Measurements from ENCODE around the gene UPF3B. TPM values are rescaled to one million over a fixed set of nuclear protein-coding genes. Genes with fewer than 3 reads are reported as not detected.

Gene UPF3B
- total and polyA plus RNA-seq, 11 donors: 0.71 to 7.9 (median 2.9) TPM

- TF ChIP-seq CTCF (IDR thresholded peaks at IDR 0.05) (no peak), POLR2A (IDR thresholded peaks at IDR 0.05) (no peak)
- Histone ChIP-seq H3K27me3 (no peaks in the 10 kb centered on the region), H3K4me1 (peaks cover 0 to 5% (median 0%) of the 10 kb centered on the region in 12 donors), H3K4me3 (no peak overlapping the region), H3K27ac (no peak overlapping the region), H3K36me3 (no peaks in the 10 kb centered on the region), H3K9me3 (no peaks in the 10 kb centered on the region)
- ATAC-seq (no peak), DNase-seq (no peak)
- 73 to 86% (median 82%) methylated on average over 11 of the region's 11 CpGs for WGBS, 4 donors
- intact Hi-C loops (cut with DNase I): no loop called here
Observed at GRCh38 chrX:119885554-119886428, 33.0 kb upstream of the UPF3B start.

GRCh38 chrX:119880552-119881437 lies 28.0 kb upstream of the UPF3B start:
- peak; percentile 28 to 62 (median 42) for TF ChIP-seq CTCF (IDR thresholded peaks at IDR 0.05)
- TF ChIP-seq POLR2A (IDR thresholded peaks at IDR 0.05): no peak
- Histone ChIP-seq H3K4me1 (no peaks in the 10 kb centered on the region), H3K27ac (no peak overlapping the region), H3K9me3 (no peaks in the 10 kb centered on the region), H3K36me3 (peaks cover 0 to 41% (median 18%) of the 10 kb centered on the region in 9 donors), H3K4me3 (no peak overlapping the region), H3K27me3 (no peaks in the 10 kb centered on the region)
- ATAC-seq: peak in 3 of 4 donors; percentile 73 to 86 (median 79)
- peak in 1 of 5 donors; percentile 7 for DNase-seq
- intact Hi-C loops (cut with DNase I): no loop called here
- WGBS, 4 donors: 60 to 69% (median 61%) methylated on average over 11 of the region's 11 CpGs

GRCh38 chrX:119880076-119880475 lies 27.3 kb upstream of the UPF3B start:
- Histone ChIP-seq H3K27me3 (no peaks in the 10 kb centered on the region), H3K36me3 (peaks cover 0 to 48% (median 24%) of the 10 kb centered on the region in 9 donors), H3K9me3 (no peaks in the 10 kb centered on the region), H3K27ac (no peak overlapping the region), H3K4me3 (no peak overlapping the region), H3K4me1 (no peaks in the 10 kb centered on the region)
- DNase-seq: no peak
- ATAC-seq: no peak
- intact Hi-C loops (cut with DNase I): no loop called here
- TF ChIP-seq CTCF (IDR thresholded peaks at IDR 0.05) (no peak), POLR2A (IDR thresholded peaks at IDR 0.05) (no peak)
- WGBS, 4 donors: 74 to 88% (median 82%) methylated on average over 5 of the region's 5 CpGs

- ATAC-seq (no peak), DNase-seq (no peak)
- peaks cover 0 to 5% (median 0%) of the 10 kb centered on the region in 12 donors for H3K4me1 ChIP-seq
- H3K27me3 ChIP-seq: no peaks in the 10 kb centered on the region
- peaks cover 0 to 55% (median 31%) of the 10 kb centered on the region in 9 donors for H3K36me3 ChIP-seq
- H3K27ac ChIP-seq: no peak overlapping the region
- H3K9me3 ChIP-seq: no peaks in the 10 kb centered on the region
- 71 to 78% (median 73%) methylated on average over 2 of the region's 2 CpGs for WGBS, 4 donors
- TF ChIP-seq POLR2A (IDR thresholded peaks at IDR 0.05) (no peak), CTCF (IDR thresholded peaks at IDR 0.05) (no peak)
- intact Hi-C loops (cut with DNase I): loop anchor here in 2 of 10 donors (10.0 kb wide), 1 partner anchor 66 kb away; the partner anchor contains the start of gene NKAP (in 2 of the 2)
- no peak overlapping the region for H3K4me3 ChIP-seq
Observed at GRCh38 chrX:119878740-119879139, 26.0 kb upstream of the UPF3B start.

All from heart left ventricle (tissue), 16 donors.